GM21526 (cell line): Measurements from ENCODE around the gene HYAL4.
"Not testable (repeated sequence)": the region's sequence is repeated elsewhere in the genome, so short reads cannot be mapped to it uniquely, and the experiment has no call there.

Experiments used
- ATAC-seq: cut with Tn5 transposase; IDR thresholded peaks from one replicate; pipeline ENCODE4 v1.9.1; 2021; ENCODE audit warnings: moderate library complexity; ENCODE audit not compliant: unreplicated experiment, low FRiP score

Gene HYAL4

GRCh38 chr7:123846217-123846891, 1.4 kb downstream of the HYAL4 start:
- ATAC-seq, result no peak

- ATAC-seq, result no peak
These were observed 2.9 kb downstream of the HYAL4 start for GRCh38 chr7:123847868-123848267.

- no peak for ATAC-seq
These were observed 4.9 kb downstream of the HYAL4 start for GRCh38 chr7:123849855-123850254.

- ATAC-seq, result not testable (repeated sequence)
These were observed 6.4 kb downstream of the HYAL4 start for GRCh38 chr7:123851404-123851803.

- not testable (repeated sequence) for ATAC-seq
These were observed 9.3 kb downstream of the HYAL4 start for GRCh38 chr7:123854291-123854690.

- ATAC-seq, result not testable (repeated sequence)
These were observed 11.5 kb downstream of the HYAL4 start for GRCh38 chr7:123856428-123856827.

GRCh38 chr7:123860848-123861247, 15.9 kb downstream of the HYAL4 start:
- no peak for ATAC-seq

GRCh38 chr7:123862775-123863174, 17.8 kb downstream of the HYAL4 start:
- ATAC-seq, result no peak

- ATAC-seq, result no peak
These were observed 18.5 kb downstream of the HYAL4 start for GRCh38 chr7:123863461-123863860.

- ATAC-seq, result no peak
These were observed 19.0 kb downstream of the HYAL4 start for GRCh38 chr7:123864012-123864411.

GRCh38 chr7:123864436-123864835, 19.5 kb downstream of the HYAL4 start:
- ATAC-seq, result no peak

GRCh38 chr7:123864966-123865365, 20.0 kb downstream of the HYAL4 start:
- no peak for ATAC-seq

GRCh38 chr7:123865517-123866117, 20.6 kb downstream of the HYAL4 start:
- ATAC-seq, result peak; percentile 88

GRCh38 chr7:123867225-123867624, 22.3 kb downstream of the HYAL4 start:
- no peak for ATAC-seq

- ATAC-seq, result peak; percentile 94
These were observed 27.3 kb downstream of the HYAL4 start for GRCh38 chr7:123871998-123872867.

- no peak for ATAC-seq
These were observed 27.9 kb downstream of the HYAL4 start for GRCh38 chr7:123872908-123873307.

GRCh38 chr7:123876557-123877256, 31.7 kb downstream of the HYAL4 start:
- no peak for ATAC-seq

- ATAC-seq, result no peak
These were observed 34.7 kb downstream of the HYAL4 start for GRCh38 chr7:123879628-123880027.

GRCh38 chr7:123881300-123881699, 36.3 kb downstream of the HYAL4 start:
- no peak for ATAC-seq

- ATAC-seq, result no peak
These were observed 38.2 kb downstream of the HYAL4 start for GRCh38 chr7:123883154-123883553.

- no peak for ATAC-seq
These were observed 43.2 kb downstream of the HYAL4 start for GRCh38 chr7:123888192-123888591.
